Peyer's patch (tissue), 4 donors: ENCODE measurements around the gene LRRFIP1.

Source experiments
- CTCF ChIP-seq, 6 experiments: fragments of 450-650 bp in 4 of 6; fragments of 200-600 bp in 2 of 6; sonication (generic) in 1 of 6; IDR thresholded peaks; one replicate each; pipeline ENCODE4 v1.5.1; 2017 to 2019; ENCODE audit warnings: antibody characterized with exemption in 6 of 6, mild to moderate bottlenecking in 3 of 6, moderate library complexity in 1 of 6
- POLR2A ChIP-seq, 2 donors: fragments of 450-650 bp; IDR thresholded peaks; one replicate each; pipeline ENCODE4 v1.5.1; 2017; ENCODE audit warnings: antibody characterized with exemption in 2 of 2, mild to moderate bottlenecking in 2 of 2, moderate library complexity in 2 of 2

- TF ChIP-seq CTCF (IDR thresholded peaks at IDR 0.05) (no peak), POLR2A (IDR thresholded peaks at IDR 0.05) (no peak)
Observed at GRCh38 chr2:237613679-237614078, 13.7 kb upstream of the LRRFIP1 start.
